ENCODE data around the gene SH3BP1.

SH3BP1 gene

DNA sequence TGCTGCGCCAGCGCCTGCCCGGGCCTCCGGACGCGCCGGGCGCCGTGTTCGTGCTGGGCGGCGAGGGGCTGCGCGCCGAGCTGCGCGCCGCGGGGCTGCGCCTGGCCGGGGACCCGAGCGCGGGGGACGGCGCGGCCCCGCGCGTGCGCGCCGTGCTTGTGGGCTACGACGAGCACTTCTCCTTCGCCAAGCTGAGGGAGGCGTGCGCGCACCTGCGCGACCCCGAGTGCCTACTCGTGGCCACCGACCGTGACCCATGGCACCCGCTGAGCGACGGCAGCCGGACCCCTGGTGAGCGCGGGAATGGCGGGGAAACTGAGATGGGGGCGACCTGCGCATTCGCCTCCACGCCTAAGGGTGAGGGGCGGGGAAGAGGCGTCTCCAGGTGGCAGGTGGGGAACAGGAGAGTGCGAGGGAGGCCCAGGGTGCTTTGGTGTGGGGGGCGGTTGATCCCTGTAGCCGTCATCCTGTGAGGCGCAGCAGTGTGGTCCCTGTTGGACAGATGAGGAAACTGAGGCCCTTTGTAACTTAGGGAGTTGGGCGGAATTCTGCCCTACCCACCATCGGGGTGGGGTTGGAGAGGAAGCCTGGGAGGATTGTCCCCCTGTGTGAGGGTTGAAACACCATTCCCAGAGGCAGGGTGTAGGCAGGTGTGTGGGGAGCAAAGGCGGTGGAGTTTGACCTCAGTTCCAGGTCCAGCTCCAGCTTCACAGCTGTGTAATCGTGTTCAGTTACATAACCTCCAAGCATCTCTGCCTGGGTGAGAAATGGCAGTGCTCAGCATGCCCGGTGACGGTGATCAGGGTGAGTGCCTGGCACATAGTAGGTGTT lies 19.8 kb downstream of the SH3BP1 start:
- DNase-seq (ENCODE audit: low read depth), result no peak

- DNase-seq (ENCODE audit: low read depth), result no peak
Measured at GRCh38 chr22:37659897-37660708, 20.6 kb downstream of the SH3BP1 start.

GRCh38 chr22:37660709-37661045 lies 21.2 kb downstream of the SH3BP1 start:
- DNase-seq (ENCODE audit: low read depth), result no peak

GRCh38 chr22:37661160-37661924 lies 21.9 kb downstream of the SH3BP1 start:
- no peak for DNase-seq (ENCODE audit: low read depth)

GRCh38 chr22:37662039-37662438 lies 22.6 kb downstream of the SH3BP1 start:
- DNase-seq (ENCODE audit: low read depth), result no peak

DNA sequence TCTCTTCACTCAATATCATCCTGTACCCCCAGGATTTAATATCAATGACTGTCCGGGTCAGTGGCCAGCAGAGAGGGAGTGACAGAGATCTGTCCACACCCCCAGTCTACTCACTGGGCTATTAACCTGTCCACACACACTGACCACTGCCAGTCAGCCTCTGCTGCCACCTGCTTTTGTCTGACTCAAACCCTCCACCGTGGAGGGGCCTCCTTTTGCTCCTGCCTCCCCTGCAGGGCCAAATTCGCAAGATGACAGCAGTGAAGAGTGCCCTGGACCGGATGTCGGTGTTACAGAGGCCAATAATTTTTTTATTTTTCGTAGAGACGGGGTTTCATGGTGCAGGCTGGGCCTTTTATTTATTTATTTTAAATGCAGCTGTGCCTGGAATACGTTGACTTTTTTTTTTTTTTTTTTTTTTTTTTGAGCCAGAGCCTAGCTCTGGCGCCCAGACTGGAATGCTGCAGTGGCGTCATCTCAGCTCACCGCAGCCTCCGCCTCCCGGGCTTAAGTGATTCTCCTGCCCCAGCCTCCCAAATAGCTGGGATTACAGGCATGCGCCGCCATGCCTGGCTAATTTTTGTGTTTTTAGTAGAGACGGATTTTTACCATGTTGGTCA lies 24.2 kb downstream of the SH3BP1 start:
- DNase-seq (ENCODE audit: low read depth), result no peak

- no peak for DNase-seq (ENCODE audit: low read depth)
Measured at GRCh38 chr22:37664249-37665101, 25.0 kb downstream of the SH3BP1 start.

DNA sequence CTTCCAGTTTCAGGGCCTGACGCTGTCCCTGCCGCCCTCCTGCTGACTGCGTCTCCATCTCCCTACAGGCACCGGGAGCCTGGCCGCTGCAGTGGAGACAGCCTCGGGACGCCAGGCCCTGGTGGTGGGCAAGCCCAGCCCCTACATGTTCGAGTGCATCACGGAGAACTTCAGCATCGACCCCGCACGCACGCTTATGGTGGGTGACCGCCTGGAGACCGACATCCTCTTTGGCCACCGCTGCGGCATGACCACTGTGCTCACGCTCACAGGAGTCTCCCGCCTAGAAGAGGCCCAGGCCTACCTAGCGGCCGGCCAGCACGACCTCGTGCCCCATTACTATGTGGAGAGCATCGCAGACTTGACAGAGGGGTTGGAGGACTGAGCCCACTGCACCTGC lies 26.0 kb downstream of the SH3BP1 start:
- DNase-seq (ENCODE audit: low read depth), result no peak

- DNase-seq (ENCODE audit: low read depth), result no peak
Measured at GRCh38 chr22:37669586-37669985, 30.1 kb downstream of the SH3BP1 start.

- no peak for DNase-seq (ENCODE audit: low read depth)
Measured at GRCh38 chr22:37672206-37672919, 32.9 kb downstream of the SH3BP1 start.

DNA sequence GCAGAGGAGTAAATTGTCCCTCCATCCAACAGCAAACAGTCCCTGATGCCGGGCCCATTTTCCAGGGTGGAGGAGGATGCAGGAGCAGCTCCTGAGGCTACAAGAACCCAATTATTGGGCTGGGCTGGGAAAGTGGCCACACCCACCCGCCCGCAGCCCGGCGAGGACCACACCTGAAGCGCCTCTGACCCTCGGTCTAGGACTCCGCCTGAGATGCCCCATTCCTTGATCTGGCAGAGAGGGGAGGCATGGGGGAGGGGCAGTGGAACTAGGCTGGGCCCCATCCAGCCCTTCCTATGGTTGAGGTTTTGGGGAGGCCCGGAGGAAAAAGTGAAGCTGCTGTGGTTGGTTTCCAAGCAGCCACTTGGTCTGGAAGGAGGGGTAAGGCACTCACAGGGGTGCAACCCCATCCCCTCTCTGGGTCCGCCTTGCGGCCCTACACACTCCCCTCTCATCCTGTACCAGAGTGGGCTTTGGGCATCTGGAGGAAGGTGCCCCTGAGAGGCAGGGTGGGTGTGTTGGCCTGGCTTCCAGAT lies 33.5 kb downstream of the SH3BP1 start:
- DNase-seq (ENCODE audit: low read depth), result no peak

DNA sequence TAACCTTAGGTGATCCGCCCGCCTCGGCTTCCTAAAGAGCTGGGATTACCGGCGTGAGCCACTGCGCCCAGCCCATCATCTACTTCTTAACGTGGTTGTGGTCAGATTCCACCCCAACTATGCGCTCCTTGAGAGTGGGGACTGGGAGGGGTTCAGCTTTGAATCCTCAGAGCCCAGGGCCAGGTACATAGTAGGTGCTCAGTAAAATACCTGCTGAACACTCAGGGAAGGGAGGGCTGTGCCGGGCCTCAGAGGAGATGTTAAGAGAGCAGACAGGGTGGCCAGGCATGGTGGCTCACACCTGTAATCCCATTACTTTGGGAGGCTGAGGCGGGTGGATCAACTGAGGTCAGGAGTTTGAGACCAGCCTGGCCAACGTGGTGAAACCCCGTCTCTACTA lies 34.8 kb downstream of the SH3BP1 start:
- no peak for DNase-seq (ENCODE audit: low read depth)

DNA sequence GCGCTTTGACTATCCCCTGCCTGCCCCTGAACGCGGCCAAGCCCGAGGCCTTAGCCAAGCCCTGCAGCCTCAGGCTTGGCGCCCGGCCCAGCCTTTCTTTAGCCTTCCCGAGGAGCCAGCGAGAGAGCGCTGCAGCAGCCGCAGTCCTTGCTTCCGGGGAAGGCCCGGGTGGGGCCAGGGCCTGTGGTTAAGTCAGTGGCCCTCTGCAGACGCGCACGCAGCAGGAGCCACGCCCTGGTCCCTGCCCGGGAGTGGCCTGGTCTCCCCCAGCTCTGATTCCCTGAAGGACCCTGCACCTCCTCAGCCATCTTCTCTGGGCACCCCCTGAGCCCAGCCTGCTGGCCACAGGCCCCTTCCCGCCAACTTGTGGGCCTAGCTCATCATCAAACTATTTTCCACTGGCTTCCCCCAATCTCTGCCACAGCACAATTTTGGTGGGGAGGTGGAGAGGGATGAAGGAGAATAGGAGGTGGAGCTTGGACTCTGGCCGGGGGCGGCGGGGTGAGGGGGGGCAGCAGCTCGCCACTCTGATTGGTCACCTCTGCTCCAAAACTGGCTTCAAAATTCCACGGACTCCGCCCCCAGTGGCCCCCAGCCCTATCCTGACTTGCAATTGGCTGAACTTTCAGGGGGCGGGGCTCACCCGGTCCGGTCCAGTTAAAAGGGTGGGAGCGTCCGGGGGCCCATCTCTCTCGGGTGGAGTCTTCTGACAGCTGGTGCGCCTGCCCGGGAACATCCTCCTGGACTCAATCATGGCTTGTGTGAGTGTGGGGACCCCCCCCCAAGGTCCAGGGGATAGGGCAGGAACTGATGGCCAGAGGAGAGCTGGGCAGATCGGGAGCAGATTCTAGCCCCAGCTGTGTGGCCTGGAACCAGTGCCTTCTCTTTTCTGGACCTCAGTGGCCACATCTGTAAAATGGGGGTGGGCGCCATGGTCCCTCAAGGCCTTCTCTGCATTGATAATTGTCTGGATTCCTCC lies 35.8 kb downstream of the SH3BP1 start, which contains the start of gene LGALS1:
TSS of gene LGALS1 (plus strand) at position 686 of the 979 bp plus-strand sequence. CDS start at position 753, 67 bp downstream.
- peak; percentile 96 for DNase-seq (ENCODE audit: low read depth)

GRCh38 chr22:37675930-37676735 lies 36.7 kb downstream of the SH3BP1 start:
- no peak for DNase-seq (ENCODE audit: low read depth)

GRCh38 chr22:37676736-37677492 lies 37.4 kb downstream of the SH3BP1 start:
- DNase-seq (ENCODE audit: low read depth), result peak; percentile 91

DNA sequence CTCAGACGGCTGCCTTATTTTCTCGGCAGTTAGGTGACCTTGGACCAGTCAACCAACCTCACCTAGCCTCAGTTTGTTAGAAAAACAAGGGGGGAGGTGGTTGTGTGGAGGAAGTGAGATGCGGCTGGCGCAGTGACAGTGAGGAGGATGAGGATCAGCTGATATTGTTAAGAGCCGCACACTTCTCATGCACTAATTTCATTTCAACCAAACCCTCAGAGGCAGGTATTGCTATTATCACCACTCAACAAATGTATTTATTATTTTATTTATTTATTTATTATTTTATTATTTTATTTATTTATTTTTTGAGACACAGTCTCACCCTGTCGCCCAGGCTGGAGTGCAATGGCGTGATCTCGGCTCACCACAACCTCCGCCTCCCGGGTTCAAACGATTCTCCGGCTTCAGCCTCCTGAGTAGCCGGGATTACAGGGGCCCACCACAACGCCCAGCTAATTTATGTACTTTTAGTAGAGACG lies 38.1 kb downstream of the SH3BP1 start:
- no peak for DNase-seq (ENCODE audit: low read depth)

DNA sequence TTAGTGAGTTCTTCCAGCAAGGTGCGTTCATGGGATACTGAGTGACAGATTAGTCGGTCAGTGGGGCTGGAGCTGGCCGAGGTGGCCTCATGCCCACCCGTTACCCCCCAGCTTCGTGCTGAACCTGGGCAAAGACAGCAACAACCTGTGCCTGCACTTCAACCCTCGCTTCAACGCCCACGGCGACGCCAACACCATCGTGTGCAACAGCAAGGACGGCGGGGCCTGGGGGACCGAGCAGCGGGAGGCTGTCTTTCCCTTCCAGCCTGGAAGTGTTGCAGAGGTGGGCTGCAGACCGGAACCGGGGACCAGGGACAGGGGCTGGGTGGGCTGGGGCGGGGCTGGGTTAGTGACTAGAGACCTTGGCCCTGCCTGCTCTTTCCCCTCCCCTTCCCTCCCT lies 38.9 kb downstream of the SH3BP1 start:
- DNase-seq (ENCODE audit: low read depth), result no peak
